ENCODE results near the gene MYO15A. TPM values are rescaled to one million over a fixed set of nuclear protein-coding genes. Genes with fewer than 3 reads are reported as not detected.

The MYO15A gene
- total and polyA plus RNA-seq, 2 experiments from 2014 or later, result 2.4 to 2.8 TPM

GRCh38 chr17:18105027-18105426 is 3.5 kb upstream of the MYO15A start:
- TF ChIP-seq EZH2 (IDR thresholded peaks at IDR 0.05; ENCODE audit: borderline replicate concordance), result no peak

GRCh38 chr17:18105595-18105994 is 3.0 kb upstream of the MYO15A start:
- no peaks in the 10 kb centered on the region for H3K9me3 ChIP-seq (ENCODE audit: low read depth)
- H3K4me3 ChIP-seq, result no peak overlapping the region
- no peak overlapping the region for H3K27ac ChIP-seq
- WGBS (ENCODE audit: low lambda C conversion rate, missing lambda C conversion rate), result 87% methylated on average over 6 of the region's 6 CpGs
- no peaks in the 10 kb centered on the region for H3K79me2 ChIP-seq
- no peak for TF ChIP-seq EZH2phosphoT487 (IDR thresholded peaks at IDR 0.05; ENCODE audit: low read depth, severe bottlenecking, unreplicated experiment)
- no peak for TF ChIP-seq EZH2 (IDR thresholded peaks at IDR 0.05; ENCODE audit: borderline replicate concordance)
- TF ChIP-seq CTCF (IDR thresholded peaks at IDR 0.05; ENCODE audit: poor library complexity), result no peak
- H3K9me2 ChIP-seq (replicated peaks; ENCODE audit: insufficient read depth), result no peaks in the 10 kb centered on the region
- no peaks in the 10 kb centered on the region for H4K20me1 ChIP-seq (ENCODE audit: insufficient read depth, poor library complexity, severe bottlenecking)
- no peaks in the 10 kb centered on the region for H3K27me3 ChIP-seq
- no peak overlapping the region for H2AFZ ChIP-seq
- H3K36me3 ChIP-seq (replicated peaks; ENCODE audit: insufficient read depth, low read depth), result no peaks in the 10 kb centered on the region
- DNase-seq (ENCODE audit: low spot score), result no peak
- H3K4me1 ChIP-seq (ENCODE audit: insufficient read depth), result no peaks in the 10 kb centered on the region
- H3K4me2 ChIP-seq, result no peak overlapping the region

More at GRCh38 chr17:18105027-18105426, 3.5 kb upstream of the MYO15A start:
- Histone ChIP-seq H3K9me3 (ENCODE audit: low read depth) (no peaks in the 10 kb centered on the region), H3K4me1 (ENCODE audit: insufficient read depth) (no peaks in the 10 kb centered on the region), H3K27ac (no peak overlapping the region), H3K27me3 (no peaks in the 10 kb centered on the region), H3K36me3 (replicated peaks; ENCODE audit: insufficient read depth, low read depth) (no peaks in the 10 kb centered on the region), H3K79me2 (no peaks in the 10 kb centered on the region), H3K9me2 (replicated peaks; ENCODE audit: insufficient read depth) (no peaks in the 10 kb centered on the region), H2AFZ (no peak overlapping the region), H3K4me3 (no peak overlapping the region), H4K20me1 (ENCODE audit: insufficient read depth, poor library complexity, severe bottlenecking) (no peaks in the 10 kb centered on the region), H3K4me2 (no peak overlapping the region)
- WGBS (ENCODE audit: low lambda C conversion rate, missing lambda C conversion rate), result 89% methylated on average over 3 of the region's 3 CpGs
- DNase-seq (ENCODE audit: low spot score), result no peak

DNA sequence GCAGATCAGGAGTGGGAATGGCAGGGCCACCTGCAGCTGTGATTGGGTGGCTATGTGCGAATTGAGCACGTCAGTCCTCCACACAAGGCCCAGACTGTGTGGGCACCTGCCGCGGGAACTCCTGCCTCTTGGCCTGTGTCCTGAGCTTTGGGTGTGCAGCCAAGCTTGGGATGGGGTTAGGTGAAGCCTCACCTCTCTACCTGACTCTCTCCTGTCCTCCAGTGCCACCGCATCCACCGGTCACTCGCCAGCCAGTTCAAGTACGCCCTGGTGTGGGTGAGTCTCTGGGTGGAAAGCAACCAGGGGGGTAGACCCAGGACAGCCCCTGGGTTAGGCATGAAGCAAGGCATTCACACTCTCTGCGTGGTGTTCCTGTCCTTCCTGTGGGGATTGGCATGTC is 2.3 kb upstream of the MYO15A start:
- Histone ChIP-seq H3K4me3 (no peak overlapping the region), H3K27ac (no peak overlapping the region), H3K27me3 (no peaks in the 10 kb centered on the region), H3K79me2 (no peaks in the 10 kb centered on the region), H3K4me1 (ENCODE audit: insufficient read depth) (no peaks in the 10 kb centered on the region), H2AFZ (no peak overlapping the region), H4K20me1 (ENCODE audit: insufficient read depth, poor library complexity, severe bottlenecking) (no peaks in the 10 kb centered on the region), H3K36me3 (replicated peaks; ENCODE audit: insufficient read depth, low read depth) (no peaks in the 10 kb centered on the region), H3K9me2 (replicated peaks; ENCODE audit: insufficient read depth) (no peaks in the 10 kb centered on the region), H3K9me3 (ENCODE audit: low read depth) (no peaks in the 10 kb centered on the region), H3K4me2 (no peak overlapping the region)
- DNase-seq (ENCODE audit: low spot score), result no peak
- TF ChIP-seq EZH2phosphoT487 (IDR thresholded peaks at IDR 0.05; ENCODE audit: low read depth, severe bottlenecking, unreplicated experiment), result no peak
- TF ChIP-seq EZH2 (IDR thresholded peaks at IDR 0.05; ENCODE audit: borderline replicate concordance), result no peak
- no peak for TF ChIP-seq CTCF (IDR thresholded peaks at IDR 0.05; ENCODE audit: poor library complexity)
- WGBS (ENCODE audit: low lambda C conversion rate, missing lambda C conversion rate), result 97% methylated on average over 9 of the region's 9 CpGs

DNA sequence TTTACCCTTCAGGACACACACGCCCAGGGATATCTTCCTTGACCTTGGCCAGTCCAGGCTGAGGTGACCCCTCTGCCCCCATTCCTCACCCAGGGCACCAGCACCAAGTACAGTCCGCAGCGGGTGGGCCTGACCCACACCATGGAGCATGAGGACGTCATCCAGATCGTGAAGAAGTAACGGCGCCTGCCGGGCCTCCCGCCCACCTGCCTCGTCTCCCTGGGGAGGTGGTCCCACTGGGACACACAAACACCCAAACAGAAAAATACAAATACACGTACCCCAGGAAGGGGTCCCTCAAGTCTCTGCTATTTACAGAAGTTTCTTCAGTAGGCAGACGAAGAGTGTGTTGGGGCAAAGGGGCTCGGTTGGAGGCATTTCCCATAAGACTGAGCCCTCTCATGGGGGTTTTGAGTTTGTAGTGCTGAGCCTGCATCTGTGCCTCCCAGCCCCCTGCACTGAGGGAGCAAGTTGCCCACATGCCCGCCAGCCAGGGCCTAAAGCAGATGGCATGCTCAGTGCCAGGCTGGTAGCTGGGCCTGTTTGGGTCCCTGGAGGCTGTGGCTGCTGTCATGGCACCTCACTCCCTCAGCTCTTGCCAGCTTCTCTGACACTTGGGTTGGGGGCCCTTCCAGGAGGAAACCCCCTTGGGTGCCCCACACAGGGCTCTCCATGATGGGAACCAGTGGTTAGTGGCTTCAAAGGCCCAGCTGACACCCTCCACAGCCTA is 1.3 kb upstream of the MYO15A start:
- Histone ChIP-seq H3K4me2 (no peak overlapping the region), H3K79me2 (no peaks in the 10 kb centered on the region), H3K9me2 (replicated peaks; ENCODE audit: insufficient read depth) (no peaks in the 10 kb centered on the region), H4K20me1 (ENCODE audit: insufficient read depth, poor library complexity, severe bottlenecking) (no peaks in the 10 kb centered on the region), H3K9me3 (ENCODE audit: low read depth) (no peaks in the 10 kb centered on the region), H3K27me3 (no peaks in the 10 kb centered on the region), H3K4me1 (ENCODE audit: insufficient read depth) (no peaks in the 10 kb centered on the region), H3K27ac (no peak overlapping the region), H2AFZ (no peak overlapping the region), H3K4me3 (no peak overlapping the region), H3K36me3 (replicated peaks; ENCODE audit: insufficient read depth, low read depth) (no peaks in the 10 kb centered on the region)
- no peak for TF ChIP-seq EZH2 (IDR thresholded peaks at IDR 0.05; ENCODE audit: borderline replicate concordance)
- no peak for TF ChIP-seq EZH2phosphoT487 (IDR thresholded peaks at IDR 0.05; ENCODE audit: low read depth, severe bottlenecking, unreplicated experiment)
- TF ChIP-seq CTCF (IDR thresholded peaks at IDR 0.05; ENCODE audit: poor library complexity), result no peak
- WGBS (ENCODE audit: low lambda C conversion rate, missing lambda C conversion rate), result 98% methylated on average over 14 of the region's 14 CpGs
- DNase-seq (ENCODE audit: low spot score), result no peak

All from hepatocyte (in vitro differentiated cells).